DMS53 (cell line): ENCODE data around the gene SVIL.
A peak's percentile ranks its signal among the peaks of the same experiment; 100 is the strongest.
"Not testable (repeated sequence)": the region's sequence is repeated elsewhere in the genome, so short reads cannot be mapped to it uniquely, and the experiment has no call there.

ENCODE experiments used
- DNase-seq: peaks from one replicate; lab custom pipeline; 2025; lab: John Stamatoyannopoulos, UW

Gene SVIL

GRCh38 chr10:29451946-29452345 is 182.8 kb downstream of the SVIL start:
- DNase-seq: no peak

- no peak for DNase-seq
These were observed 184.4 kb downstream of the SVIL start for GRCh38 chr10:29450405-29450804.

DNA sequence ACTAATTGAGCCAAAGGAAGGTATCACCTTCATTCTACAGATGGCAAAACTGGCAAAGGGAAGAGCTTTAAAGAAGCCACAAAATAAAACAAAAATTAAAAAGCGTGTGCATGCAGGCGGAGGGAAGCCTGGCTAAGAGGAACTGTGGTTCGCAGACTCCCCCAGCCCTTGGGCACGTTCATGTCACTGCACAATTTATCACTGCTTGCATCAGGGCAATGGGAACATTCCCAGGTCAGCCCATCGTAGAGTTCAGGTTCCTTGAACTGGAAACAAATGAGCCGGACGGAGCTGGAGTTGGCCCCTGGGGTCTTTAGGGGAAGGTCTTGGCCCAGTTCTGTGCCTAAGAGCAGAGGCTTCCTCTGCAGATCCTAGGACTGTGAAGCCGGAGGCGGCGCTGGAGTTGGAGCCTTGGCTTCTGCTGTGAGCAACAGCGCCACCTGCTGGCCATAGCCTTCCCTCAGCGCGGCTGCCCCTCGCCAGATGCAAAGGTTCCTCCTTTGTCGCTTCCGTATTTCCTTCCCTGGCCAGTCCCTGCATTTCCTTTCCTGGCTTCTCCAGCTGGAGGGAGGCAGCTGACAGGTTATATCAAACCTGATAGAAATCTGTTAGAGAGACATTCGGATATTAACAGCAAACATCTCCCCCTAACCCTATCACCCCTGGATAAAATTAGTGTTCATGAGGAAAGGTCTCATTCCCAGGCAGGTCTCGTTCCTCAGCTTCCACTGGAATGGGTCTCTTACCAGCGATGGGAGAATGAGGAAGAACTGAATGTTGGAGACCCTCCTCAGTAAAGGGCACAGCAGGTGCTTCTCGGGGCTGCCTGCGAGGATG is 185.8 kb downstream of the SVIL start:
- peak; percentile 82 for DNase-seq

- DNase-seq: no peak
These were observed 186.6 kb downstream of the SVIL start for GRCh38 chr10:29448125-29448524.

GRCh38 chr10:29446327-29446726 is 188.4 kb downstream of the SVIL start:
- no peak for DNase-seq

DNA sequence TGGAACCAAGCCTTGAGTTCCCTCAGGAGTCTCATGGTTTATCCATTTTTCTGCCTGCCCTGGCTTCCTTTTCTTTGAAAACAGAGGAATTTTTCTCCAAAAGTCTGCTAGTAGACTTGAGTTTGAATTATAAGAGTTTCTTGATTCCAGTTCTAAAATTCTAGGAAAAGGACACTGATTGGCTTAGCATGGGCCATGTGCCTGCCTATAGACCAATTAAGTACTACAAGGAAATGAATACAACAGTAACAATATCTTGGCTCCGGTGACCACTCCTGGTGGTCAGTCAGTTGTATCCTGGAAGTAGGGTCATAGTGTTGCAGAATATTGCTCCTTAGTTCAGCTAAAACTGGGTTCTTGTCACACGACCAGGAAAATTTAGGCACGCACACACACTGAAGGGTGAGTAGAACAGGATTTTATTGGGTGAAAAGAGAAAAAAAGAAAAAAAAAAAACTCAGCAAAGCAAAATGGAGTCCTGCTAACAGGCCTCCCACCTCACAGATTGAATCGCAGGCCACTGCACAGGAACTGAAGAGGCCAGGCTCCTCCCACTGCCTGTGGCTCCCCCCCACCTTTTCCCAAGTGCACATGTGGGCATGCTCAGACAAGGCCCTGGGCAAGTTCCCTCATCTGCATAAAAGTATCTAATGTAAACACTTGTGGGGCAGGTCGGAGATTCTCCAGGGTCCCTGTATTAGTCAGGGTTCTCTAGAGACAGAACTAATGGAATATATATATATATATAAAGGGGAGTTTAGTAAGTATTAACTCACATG is 190.8 kb downstream of the SVIL start:
- no peak for DNase-seq

DNA sequence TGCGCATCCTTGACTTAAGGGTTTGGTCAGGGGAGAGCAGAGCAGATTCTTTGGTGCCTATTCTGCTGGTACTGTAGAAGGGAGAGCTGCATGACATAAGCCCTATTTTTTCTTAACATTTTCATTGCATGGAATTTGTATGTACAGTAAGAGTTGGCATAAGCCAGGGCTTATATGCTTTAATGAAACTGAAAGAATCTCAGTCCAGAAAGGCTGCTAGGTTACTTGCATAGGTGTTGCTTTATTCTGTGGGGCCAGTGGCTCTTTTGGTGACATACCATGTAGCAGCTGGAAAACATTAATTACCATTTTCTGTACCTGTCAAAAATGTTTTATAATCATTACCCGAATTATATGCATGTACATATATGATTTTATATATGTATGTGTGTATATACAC is 193.8 kb downstream of the SVIL start:
- no peak for DNase-seq

- not testable (repeated sequence) for DNase-seq
These were observed 195.8 kb downstream of the SVIL start for GRCh38 chr10:29439005-29439404.

- no peak for DNase-seq
These were observed 196.5 kb downstream of the SVIL start for GRCh38 chr10:29438271-29438670.

DNA sequence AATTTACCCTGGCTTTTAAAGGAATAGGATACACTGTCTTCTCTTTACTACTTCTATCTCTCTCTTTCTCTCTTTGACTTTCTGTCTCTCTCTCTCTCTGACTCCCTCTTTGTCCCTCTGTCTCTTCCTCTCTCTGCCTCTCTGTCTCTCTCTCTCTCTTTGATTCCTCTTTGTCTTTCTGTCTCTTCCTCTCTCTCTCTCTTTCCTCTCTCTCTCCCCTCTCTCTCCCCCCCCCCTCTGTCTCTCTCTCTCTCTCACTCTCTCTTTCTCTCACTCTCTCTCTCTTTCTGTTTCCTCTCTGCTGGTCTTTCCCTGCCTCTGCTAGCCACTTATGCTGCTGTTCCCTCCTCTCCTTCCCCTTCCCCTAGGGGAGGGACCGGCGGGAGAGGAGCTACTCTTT is 196.9 kb downstream of the SVIL start:
- no peak for DNase-seq

- no peak for DNase-seq
These were observed 198.8 kb downstream of the SVIL start for GRCh38 chr10:29435809-29436501.

DNA sequence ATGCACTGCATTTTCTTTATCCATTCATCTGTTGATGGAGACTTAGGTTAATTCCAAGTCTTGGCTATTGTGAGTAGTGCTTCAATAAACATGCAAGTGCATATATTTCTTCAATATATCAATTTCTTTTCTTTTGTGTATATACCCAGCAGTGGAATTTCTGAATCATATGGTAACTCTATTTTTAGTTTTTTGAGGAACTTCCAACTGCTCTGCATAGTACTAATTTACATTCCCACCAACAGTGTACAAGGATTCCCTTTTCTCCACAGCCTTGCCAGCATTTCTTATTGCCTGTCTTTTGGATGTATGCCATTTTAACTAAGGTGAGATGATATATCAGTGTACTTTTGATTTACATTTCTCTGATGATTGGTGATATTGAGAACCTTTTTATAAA is 200.7 kb downstream of the SVIL start:
- no peak for DNase-seq

DNA sequence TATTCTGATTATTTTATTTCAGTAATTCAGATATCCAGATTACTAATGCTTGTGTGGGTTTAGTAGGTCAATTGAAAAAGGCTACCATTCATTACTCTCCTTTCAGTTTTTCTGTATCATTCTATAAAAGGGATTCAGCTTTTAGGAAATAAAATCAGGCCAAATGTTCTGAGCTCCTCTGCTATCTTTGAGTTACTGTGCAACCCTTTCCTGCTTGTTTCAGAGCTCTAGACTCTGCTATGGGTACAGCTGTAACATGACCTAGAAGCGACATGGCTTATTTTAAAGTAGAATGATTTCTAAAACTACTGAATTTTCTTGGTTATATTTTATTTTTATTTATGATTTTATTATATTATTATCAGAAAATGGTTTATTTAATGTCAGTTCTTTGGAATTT is 203.1 kb downstream of the SVIL start:
- DNase-seq: no peak

DNA sequence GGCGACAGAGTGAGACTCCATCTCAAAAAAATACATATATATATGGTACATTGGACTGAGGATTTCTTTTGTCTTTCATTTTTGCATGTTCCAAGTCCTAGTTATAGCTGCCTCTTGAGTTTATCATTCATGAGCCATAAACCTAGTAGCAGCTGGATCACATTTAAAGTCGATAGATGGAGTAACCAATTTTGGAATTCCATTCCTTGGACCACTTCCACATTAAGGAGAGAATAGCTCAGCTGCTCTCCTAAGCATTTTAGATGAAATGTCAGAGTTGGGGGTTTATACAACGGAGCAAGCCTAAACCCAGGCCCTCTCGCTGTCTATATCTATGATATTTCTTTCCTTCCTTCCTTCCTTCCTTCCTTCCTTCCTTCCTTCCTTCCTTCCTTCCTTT is 204.7 kb downstream of the SVIL start:
- DNase-seq: peak; percentile 8

- DNase-seq: no peak
These were observed 206.3 kb downstream of the SVIL start for GRCh38 chr10:29428486-29428885.

GRCh38 chr10:29427667-29428066 is 207.1 kb downstream of the SVIL start:
- no peak for DNase-seq

- no peak for DNase-seq
These were observed 208.4 kb downstream of the SVIL start for GRCh38 chr10:29426420-29426819.

DNA sequence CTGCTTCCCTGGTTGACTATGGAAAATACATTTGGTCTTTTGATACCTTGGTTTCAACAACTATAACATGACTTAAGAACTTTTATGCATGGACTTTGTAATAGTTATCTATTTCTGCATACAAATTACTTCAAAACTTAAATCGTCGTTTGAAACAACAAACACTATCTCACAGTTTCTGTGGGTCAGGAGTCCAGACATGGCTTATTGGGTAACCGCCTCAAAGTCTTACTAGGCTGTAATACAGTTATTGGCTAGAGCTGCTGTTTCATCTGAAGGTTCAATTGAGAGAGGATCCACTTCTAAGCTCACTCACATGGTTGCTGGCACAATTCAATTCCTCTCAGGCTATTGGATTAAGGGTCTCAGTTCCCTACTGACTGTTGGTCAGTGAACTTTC is 210.8 kb downstream of the SVIL start:
- no peak for DNase-seq

- DNase-seq: no peak
These were observed 214.0 kb downstream of the SVIL start for GRCh38 chr10:29420744-29421143.

GRCh38 chr10:29417324-29417723 is 217.4 kb downstream of the SVIL start:
- no peak for DNase-seq

- no peak for DNase-seq
These were observed 218.9 kb downstream of the SVIL start for GRCh38 chr10:29415876-29416275.

GRCh38 chr10:29414501-29414900 is 220.3 kb downstream of the SVIL start:
- no peak for DNase-seq

DNA sequence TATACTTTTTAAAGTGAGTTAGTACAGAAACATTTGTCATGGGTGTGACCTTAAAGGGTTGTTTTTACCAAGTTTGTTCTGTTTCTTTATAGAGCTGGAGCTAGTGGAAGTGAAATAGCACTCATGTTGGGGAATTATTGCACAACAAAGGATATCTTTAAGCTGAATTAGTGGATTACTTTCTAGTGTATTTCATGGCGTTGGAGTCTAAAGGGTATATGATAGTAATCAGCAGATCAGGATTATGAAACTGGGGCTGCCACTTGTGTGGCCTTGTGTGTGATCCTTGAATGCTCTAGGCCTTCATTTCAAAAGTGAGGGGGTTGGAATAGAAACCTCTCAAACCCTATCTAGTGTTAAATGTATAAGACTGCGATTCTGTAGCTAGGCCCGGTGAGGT is 222.3 kb downstream of the SVIL start:
- DNase-seq: no peak
